Heart left ventricle (tissue), 13 donors: ENCODE measurements around the gene HDAC4.

Experiments used
- POLR2A ChIP-seq, 2 donors: fragments of 450-650 bp; IDR thresholded peaks; one replicate each; pipeline ENCODE4 v1.6.1; 2017; ENCODE audit warnings: antibody characterized with exemption in 2 of 2, mild to moderate bottlenecking in 2 of 2, moderate library complexity in 2 of 2
- TF ChIP-seq, protein P1 (sequence below), 12 donors: fragments of 200-600 bp; sonication (generic) in 4 of 12; IDR thresholded peaks; one replicate each; pipeline versions ENCODE4 v1.5.0 to v1.8.0; 2018 to 2022; ENCODE audit warnings: antibody characterized with exemption in 12 of 12, mild to moderate bottlenecking in 5 of 12
- donor health status: ischemic (EF 13 %, LVEDD 7.1; RV severe dilation, severe dysfunction).
- donor health status: DM: no; HTN: yes; CAD: no.
- donor health status: DM: no; HTN: no; CAD: no.
- donor health status: ischemic (EF 25% LVEDD 6.9; RV normal size, moderate dysfunction).
- donor health status: ischemic (EF 25% LVEDD 5.7; RV mildly dilated, moderate dysfunction).
- donor health status: ischemic (EF 35%, LVEDD 5.7; RV mildly dilated, moderate dysfunction).
- donor health status: nonischemic (EF 11% LVEDD 7.7; RV severe dilation, severe dysfunction).
- donor health status: DM: yes; HTN: yes; CAD: no.
- donor health status: PGD.
- donor health status: ischemic (EF 29% LVEDD 5.4; RV normal size, mild dysfunction).
- donor health status: nonischemic (EF 23%, LVEDD 6.1; RV moderate dilation, normal function).

GRCh38 chr2:239167011-239167673 lies 233.7 kb downstream of the HDAC4 start:
- TF ChIP-seq, protein P1, sequence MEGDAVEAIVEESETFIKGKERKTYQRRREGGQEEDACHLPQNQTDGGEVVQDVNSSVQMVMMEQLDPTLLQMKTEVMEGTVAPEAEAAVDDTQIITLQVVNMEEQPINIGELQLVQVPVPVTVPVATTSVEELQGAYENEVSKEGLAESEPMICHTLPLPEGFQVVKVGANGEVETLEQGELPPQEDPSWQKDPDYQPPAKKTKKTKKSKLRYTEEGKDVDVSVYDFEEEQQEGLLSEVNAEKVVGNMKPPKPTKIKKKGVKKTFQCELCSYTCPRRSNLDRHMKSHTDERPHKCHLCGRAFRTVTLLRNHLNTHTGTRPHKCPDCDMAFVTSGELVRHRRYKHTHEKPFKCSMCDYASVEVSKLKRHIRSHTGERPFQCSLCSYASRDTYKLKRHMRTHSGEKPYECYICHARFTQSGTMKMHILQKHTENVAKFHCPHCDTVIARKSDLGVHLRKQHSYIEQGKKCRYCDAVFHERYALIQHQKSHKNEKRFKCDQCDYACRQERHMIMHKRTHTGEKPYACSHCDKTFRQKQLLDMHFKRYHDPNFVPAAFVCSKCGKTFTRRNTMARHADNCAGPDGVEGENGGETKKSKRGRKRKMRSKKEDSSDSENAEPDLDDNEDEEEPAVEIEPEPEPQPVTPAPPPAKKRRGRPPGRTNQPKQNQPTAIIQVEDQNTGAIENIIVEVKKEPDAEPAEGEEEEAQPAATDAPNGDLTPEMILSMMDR (IDR thresholded peaks at IDR 0.05), result no peak
- no peak for TF ChIP-seq POLR2A (IDR thresholded peaks at IDR 0.05)
